GM12801 (cell line): Measurements from ENCODE around the gene CAMK2D.

Source experiments
- CTCF ChIP-seq: IDR thresholded peaks from one replicate; pipeline ENCODE4 v1.5.1; 2011; ENCODE audit warnings: control low read depth; ENCODE audit not compliant: insufficient read length; ENCODE audit errors: extremely low read depth

CAMK2D gene

DNA sequence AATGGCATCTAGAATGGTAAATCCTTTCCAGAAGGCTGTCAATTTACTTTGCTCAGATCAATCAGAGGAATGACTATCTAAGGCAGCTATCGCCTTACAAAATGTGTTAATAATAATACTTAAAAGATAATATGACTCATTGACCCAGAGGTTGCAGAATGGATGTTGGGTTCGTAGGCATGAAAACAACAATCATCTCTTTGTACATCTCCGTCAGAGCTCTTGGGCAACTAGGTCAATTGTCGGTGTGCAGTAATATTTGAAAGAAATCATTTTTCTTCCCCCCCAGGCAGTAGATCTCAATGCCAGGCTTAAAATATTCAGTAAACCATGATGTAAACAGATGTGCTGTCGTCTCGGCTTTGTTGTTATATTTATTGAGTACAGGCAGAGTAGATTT, 165.1 kb downstream of the CAMK2D start:
- no peak for TF ChIP-seq CTCF

DNA sequence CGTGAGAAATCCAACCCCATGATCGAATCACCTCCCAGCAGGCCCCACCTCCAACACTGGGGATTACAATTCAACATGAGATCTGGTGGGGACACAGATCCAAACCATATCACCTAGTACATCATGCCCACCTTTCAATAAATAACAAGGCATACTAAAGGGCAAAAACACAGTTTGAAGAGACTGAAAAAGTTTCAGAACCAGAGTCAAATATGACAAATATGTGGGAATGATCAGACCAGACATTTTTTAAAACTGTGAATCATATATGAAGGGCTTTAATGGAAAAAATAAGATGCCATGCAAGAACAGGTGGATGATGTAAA, 167.3 kb downstream of the CAMK2D start:
- TF ChIP-seq CTCF: no peak

- no peak for TF ChIP-seq CTCF
Measured at GRCh38 chr4:113593400-113594230, 167.9 kb downstream of the CAMK2D start.

DNA sequence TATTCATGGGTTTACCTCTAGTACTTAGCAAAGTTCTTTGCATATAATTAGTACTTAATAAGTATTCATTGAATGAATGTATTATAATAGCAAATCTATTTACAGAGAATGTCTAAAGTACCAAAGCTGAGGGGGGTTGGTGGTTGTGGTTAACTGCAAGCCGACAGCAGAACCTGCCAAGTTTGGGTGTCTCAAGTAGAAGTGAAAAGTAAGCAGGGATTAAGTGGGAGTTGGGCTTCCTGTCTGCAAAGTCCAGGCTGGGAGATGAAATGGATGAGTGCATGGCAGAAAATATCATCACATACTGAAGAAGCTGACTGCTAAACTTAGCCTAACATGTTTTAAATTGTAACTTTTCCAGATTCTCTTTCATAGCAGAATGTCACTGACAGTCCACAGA, 169.6 kb downstream of the CAMK2D start:
- no peak for TF ChIP-seq CTCF

- TF ChIP-seq CTCF: no peak
Measured at GRCh38 chr4:113588895-113589668, 172.5 kb downstream of the CAMK2D start.

DNA sequence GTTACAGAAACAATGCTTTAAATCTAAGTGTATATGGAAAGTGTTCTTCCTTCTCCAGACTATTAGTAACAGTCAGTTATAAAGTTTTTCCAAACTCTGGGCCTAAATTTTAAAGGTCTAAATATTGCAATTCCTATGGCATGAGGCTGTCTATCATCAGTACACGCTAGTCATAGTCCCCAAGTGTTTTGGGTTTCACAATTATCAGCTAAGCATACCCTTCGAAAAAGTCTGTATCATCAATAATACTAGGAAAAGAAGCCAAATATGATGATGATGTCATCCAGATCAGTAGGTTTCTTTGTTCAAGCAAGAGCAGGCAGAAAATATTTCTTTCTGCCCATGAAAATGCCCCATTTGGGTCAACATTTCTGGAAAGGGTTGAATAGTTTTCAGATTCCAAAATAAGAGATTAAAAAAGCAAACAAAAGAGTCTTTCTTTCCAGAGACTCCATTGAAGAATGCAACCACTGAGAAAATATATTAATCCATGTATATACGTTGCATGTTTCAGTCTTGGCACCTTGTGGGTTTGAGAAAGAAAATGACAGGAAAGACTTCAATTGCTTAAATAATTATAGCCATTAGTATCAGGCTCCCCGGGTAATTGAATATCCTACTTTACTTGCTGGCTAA, 173.8 kb downstream of the CAMK2D start:
- TF ChIP-seq CTCF: no peak

GRCh38 chr4:113587156-113587555, 174.4 kb downstream of the CAMK2D start:
- TF ChIP-seq CTCF: no peak
